ENCODE measurements around the gene TLCD2. TPM values are rescaled to one million over a fixed set of nuclear protein-coding genes. Genes with fewer than 3 reads are reported as not detected.
A peak's percentile ranks its signal among the peaks of the same experiment; 100 is the strongest.
"Not testable (repeated sequence)": the region's sequence is repeated elsewhere in the genome, so short reads cannot be mapped to it uniquely, and the experiment has no call there.

TLCD2 gene
- polyA plus RNA-seq, 1 experiment, result 2.5 TPM

- ChIA-PET POLR2A (no interaction called here), CTCF (no interaction called here)
- H3K36me3 ChIP-seq (ENCODE audit: control insufficient read depth, insufficient read depth, low read length), result peaks cover 28% of the 10 kb centered on the region
- no peak for TF ChIP-seq CTCF (IDR thresholded peaks at IDR 0.05; ENCODE audit: insufficient read depth, low read depth, low read length)
- no peaks in the 10 kb centered on the region for H3K27me3 ChIP-seq (ENCODE audit: control insufficient read depth, insufficient read depth, low read length)
- no peak for DNase-seq (ENCODE audit: low read depth)
- H3K4me3 ChIP-seq (ENCODE audit: low read depth, low read length), result peak overlapping the region; percentile 69
These were observed 803 bp upstream of the TLCD2 start for GRCh38 chr17:1710807-1711553.

- no peaks in the 10 kb centered on the region for H3K27me3 ChIP-seq (ENCODE audit: control insufficient read depth, insufficient read depth, low read length)
- H3K36me3 ChIP-seq (ENCODE audit: control insufficient read depth, insufficient read depth, low read length), result peaks cover 28% of the 10 kb centered on the region
- TF ChIP-seq CTCF (IDR thresholded peaks at IDR 0.05; ENCODE audit: insufficient read depth, low read depth, low read length), result no peak
- POLR2A ChIA-PET, result no interaction called here
- peak overlapping the region; percentile 69 for H3K4me3 ChIP-seq (ENCODE audit: low read depth, low read length)
- CTCF ChIA-PET, result interaction anchor here (0.9 kb wide), 1 partner anchor 9 kb away, joined by 3 read pairs; no protein-coding TSS in a partner anchor
- DNase-seq (ENCODE audit: low read depth), result no peak
These were observed 700 bp downstream of the TLCD2 start for GRCh38 chr17:1709403-1709951.

GRCh38 chr17:1708791-1709346 lies 1.3 kb downstream of the TLCD2 start:
- H3K4me3 ChIP-seq (ENCODE audit: low read depth, low read length); DNase-seq (ENCODE audit: low read depth); H3K27me3 ChIP-seq (ENCODE audit: control insufficient read depth, insufficient read depth, low read length); POLR2A ChIA-PET: not testable (repeated sequence)
- CTCF ChIA-PET, result interaction anchor here (0.9 kb wide), 1 partner anchor 8 kb away, joined by 3 read pairs; no protein-coding TSS in a partner anchor
- peaks cover 23% of the 10 kb centered on the region for H3K36me3 ChIP-seq (ENCODE audit: control insufficient read depth, insufficient read depth, low read length)

- CTCF ChIA-PET, result no interaction called here
These were observed 3.1 kb downstream of the TLCD2 start for GRCh38 chr17:1707107-1707506.

GRCh38 chr17:1705004-1705403 lies 5.2 kb downstream of the TLCD2 start:
- no peaks in the 10 kb centered on the region for H3K27me3 ChIP-seq (ENCODE audit: control insufficient read depth, insufficient read depth, low read length)
- H3K4me3 ChIP-seq (ENCODE audit: low read depth, low read length), result no peak overlapping the region
- DNase-seq (ENCODE audit: low read depth), result no peak
- ChIA-PET POLR2A (no interaction called here), CTCF (no interaction called here)
- peaks cover 2% of the 10 kb centered on the region for H3K36me3 ChIP-seq (ENCODE audit: control insufficient read depth, insufficient read depth, low read length)
- no peak for TF ChIP-seq CTCF (IDR thresholded peaks at IDR 0.05; ENCODE audit: insufficient read depth, low read depth, low read length)

More at GRCh38 chr17:1707107-1707506, 3.1 kb downstream of the TLCD2 start:
- TF ChIP-seq CTCF (IDR thresholded peaks at IDR 0.05; ENCODE audit: insufficient read depth, low read depth, low read length), result no peak
- no peak for DNase-seq (ENCODE audit: low read depth)
- Histone ChIP-seq H3K4me3 (ENCODE audit: low read depth, low read length) (no peak overlapping the region), H3K36me3 (ENCODE audit: control insufficient read depth, insufficient read depth, low read length) (peaks cover 6% of the 10 kb centered on the region), H3K27me3 (ENCODE audit: control insufficient read depth, insufficient read depth, low read length) (no peaks in the 10 kb centered on the region)
- POLR2A ChIA-PET, result no interaction called here

All from BJ (cell line).